Measurements from ENCODE around the gene CORIN.
"Not testable (repeated sequence)": the region's sequence is repeated elsewhere in the genome, so short reads cannot be mapped to it uniquely, and the experiment has no call there.

DNA sequence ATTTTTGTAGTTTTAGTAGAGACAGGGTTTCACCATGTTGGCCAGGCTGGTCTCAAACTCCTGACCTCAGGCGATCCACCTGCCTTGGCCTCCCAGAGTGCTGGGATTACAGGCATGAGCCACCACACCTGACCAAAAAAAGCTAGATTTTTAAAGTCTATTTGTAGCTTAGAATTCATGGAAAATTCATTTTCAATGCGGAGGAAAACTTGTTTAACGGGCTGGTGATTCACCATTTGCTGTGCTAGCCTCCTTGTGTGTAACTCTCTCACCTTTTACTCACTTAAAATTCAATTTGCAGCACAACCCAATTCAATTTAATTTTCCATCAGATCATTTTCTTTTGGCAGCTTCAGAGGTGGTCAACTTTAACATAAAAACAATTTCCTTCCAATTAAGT, 281.9 kb downstream of the CORIN start:
- TF ChIP-seq, protein P1, sequence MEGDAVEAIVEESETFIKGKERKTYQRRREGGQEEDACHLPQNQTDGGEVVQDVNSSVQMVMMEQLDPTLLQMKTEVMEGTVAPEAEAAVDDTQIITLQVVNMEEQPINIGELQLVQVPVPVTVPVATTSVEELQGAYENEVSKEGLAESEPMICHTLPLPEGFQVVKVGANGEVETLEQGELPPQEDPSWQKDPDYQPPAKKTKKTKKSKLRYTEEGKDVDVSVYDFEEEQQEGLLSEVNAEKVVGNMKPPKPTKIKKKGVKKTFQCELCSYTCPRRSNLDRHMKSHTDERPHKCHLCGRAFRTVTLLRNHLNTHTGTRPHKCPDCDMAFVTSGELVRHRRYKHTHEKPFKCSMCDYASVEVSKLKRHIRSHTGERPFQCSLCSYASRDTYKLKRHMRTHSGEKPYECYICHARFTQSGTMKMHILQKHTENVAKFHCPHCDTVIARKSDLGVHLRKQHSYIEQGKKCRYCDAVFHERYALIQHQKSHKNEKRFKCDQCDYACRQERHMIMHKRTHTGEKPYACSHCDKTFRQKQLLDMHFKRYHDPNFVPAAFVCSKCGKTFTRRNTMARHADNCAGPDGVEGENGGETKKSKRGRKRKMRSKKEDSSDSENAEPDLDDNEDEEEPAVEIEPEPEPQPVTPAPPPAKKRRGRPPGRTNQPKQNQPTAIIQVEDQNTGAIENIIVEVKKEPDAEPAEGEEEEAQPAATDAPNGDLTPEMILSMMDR (IDR thresholded peaks at IDR 0.05) = not testable (repeated sequence)
- TF ChIP-seq, protein P2, sequence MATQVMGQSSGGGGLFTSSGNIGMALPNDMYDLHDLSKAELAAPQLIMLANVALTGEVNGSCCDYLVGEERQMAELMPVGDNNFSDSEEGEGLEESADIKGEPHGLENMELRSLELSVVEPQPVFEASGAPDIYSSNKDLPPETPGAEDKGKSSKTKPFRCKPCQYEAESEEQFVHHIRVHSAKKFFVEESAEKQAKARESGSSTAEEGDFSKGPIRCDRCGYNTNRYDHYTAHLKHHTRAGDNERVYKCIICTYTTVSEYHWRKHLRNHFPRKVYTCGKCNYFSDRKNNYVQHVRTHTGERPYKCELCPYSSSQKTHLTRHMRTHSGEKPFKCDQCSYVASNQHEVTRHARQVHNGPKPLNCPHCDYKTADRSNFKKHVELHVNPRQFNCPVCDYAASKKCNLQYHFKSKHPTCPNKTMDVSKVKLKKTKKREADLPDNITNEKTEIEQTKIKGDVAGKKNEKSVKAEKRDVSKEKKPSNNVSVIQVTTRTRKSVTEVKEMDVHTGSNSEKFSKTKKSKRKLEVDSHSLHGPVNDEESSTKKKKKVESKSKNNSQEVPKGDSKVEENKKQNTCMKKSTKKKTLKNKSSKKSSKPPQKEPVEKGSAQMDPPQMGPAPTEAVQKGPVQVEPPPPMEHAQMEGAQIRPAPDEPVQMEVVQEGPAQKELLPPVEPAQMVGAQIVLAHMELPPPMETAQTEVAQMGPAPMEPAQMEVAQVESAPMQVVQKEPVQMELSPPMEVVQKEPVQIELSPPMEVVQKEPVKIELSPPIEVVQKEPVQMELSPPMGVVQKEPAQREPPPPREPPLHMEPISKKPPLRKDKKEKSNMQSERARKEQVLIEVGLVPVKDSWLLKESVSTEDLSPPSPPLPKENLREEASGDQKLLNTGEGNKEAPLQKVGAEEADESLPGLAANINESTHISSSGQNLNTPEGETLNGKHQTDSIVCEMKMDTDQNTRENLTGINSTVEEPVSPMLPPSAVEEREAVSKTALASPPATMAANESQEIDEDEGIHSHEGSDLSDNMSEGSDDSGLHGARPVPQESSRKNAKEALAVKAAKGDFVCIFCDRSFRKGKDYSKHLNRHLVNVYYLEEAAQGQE (IDR thresholded peaks at IDR 0.05; ENCODE audit: low read depth, low read length) = not testable (repeated sequence)
- not testable (repeated sequence) for TF ChIP-seq FOXM1 (IDR thresholded peaks at IDR 0.05; ENCODE audit: low read depth)

Data from SK-N-SH (cell line).